HEK293T (cell line): Measurements from ENCODE around the gene LYRM1.

Experiments
- CTCF ChIA-PET: fragments of 350-600 bp; formaldehyde crosslinking; extraction: SDS; loops from one replicate; lab custom pipeline; 2021; ENCODE audit warnings: antibody characterized with exemption, inconsistent platforms; lab: Yijun Ruan, JAX
- POLR2A ChIA-PET: fragments of 350-600 bp; formaldehyde crosslinking; extraction: SDS; loops from one replicate; lab custom pipeline; 2020; ENCODE audit warnings: antibody characterized with exemption, inconsistent platforms; lab: Yijun Ruan, JAX
- DNase-seq: peaks from one replicate; pipeline ENCODE4 v3.0.0; 2012; ENCODE audit warnings: mixed read lengths; ENCODE audit errors: extremely low spot score
- ARNT ChIP-seq: fragments of 450-650 bp; IDR thresholded peaks from 2 replicates; pipeline ENCODE4 v1.6.1; 2017; ENCODE audit warnings: mild to moderate bottlenecking
- BHLHE40 ChIP-seq: fragments of 450-650 bp; IDR thresholded peaks from 2 replicates; pipeline ENCODE4 v1.6.1; 2016; ENCODE audit warnings: mild to moderate bottlenecking, moderate library complexity, borderline replicate concordance
- CTBP1 ChIP-seq: fragments of 450-650 bp; IDR thresholded peaks from 2 replicates; pipeline ENCODE4 v1.6.1; 2016; ENCODE audit warnings: borderline replicate concordance
- ELF4 ChIP-seq: fragments of 450-650 bp; IDR thresholded peaks from 2 replicates; pipeline ENCODE4 v1.6.1; 2017; ENCODE audit warnings: antibody characterized with exemption
- FOXA1 ChIP-seq: fragments of 450-650 bp; IDR thresholded peaks from 2 replicates; pipeline ENCODE4 v1.6.1; 2016; ENCODE audit warnings: mild to moderate bottlenecking
- FOXK2 ChIP-seq: fragments of 450-650 bp; IDR thresholded peaks from 2 replicates; pipeline ENCODE4 v1.6.1; 2016; ENCODE audit warnings: mild to moderate bottlenecking
- FOXM1 ChIP-seq: fragments of 450-650 bp; IDR thresholded peaks from 2 replicates; pipeline ENCODE4 v1.6.1; 2017; ENCODE audit warnings: mild to moderate bottlenecking, borderline replicate concordance
- HDGF ChIP-seq: fragments of 450-650 bp; IDR thresholded peaks from 2 replicates; pipeline ENCODE4 v1.6.1; 2017; ENCODE audit warnings: antibody characterized with exemption, borderline replicate concordance
- L3MBTL2 ChIP-seq: fragments of 450-650 bp; conservative IDR thresholded peaks from 2 replicates; pipeline ENCODE4 v1.6.1; 2016; ENCODE audit warnings: mild to moderate bottlenecking
- LEF1 ChIP-seq: fragments of 450-650 bp; IDR thresholded peaks from 2 replicates; pipeline ENCODE4 v1.6.1; 2017; ENCODE audit warnings: mild to moderate bottlenecking, borderline replicate concordance
- NFRKB ChIP-seq: fragments of 450-650 bp; IDR thresholded peaks from 2 replicates; pipeline ENCODE4 v1.6.1; 2016; ENCODE audit warnings: mild to moderate bottlenecking, moderate library complexity
- PKNOX1 ChIP-seq: fragments of 450-650 bp; IDR thresholded peaks from 2 replicates; pipeline ENCODE4 v1.6.1; 2016
- SP1 ChIP-seq: fragments of 450-650 bp; IDR thresholded peaks from 2 replicates; pipeline ENCODE4 v1.6.1; 2017
- SUZ12 ChIP-seq: fragments of 450-650 bp; IDR thresholded peaks from 2 replicates; pipeline ENCODE4 v1.6.1; 2016; ENCODE audit warnings: mild to moderate bottlenecking
- TARDBP ChIP-seq: fragments of 450-650 bp; IDR thresholded peaks from 2 replicates; pipeline ENCODE4 v1.6.1; 2016
- ZNF384 ChIP-seq: fragments of 450-650 bp; IDR thresholded peaks from 2 replicates; pipeline ENCODE4 v1.6.1; 2016

The LYRM1 gene

GRCh38 chr16:20900299-20901067, at the start of gene LYRM1, which contains the start of gene DCUN1D3:
LYRM1 (plus strand) TSS chr16:20900771; CDS start chr16:20915556, 14,785 bp downstream.
DCUN1D3 (minus strand) TSS chr16:20900358; CDS start chr16:20862538, 37,820 bp downstream.
- TF ChIP-seq TARDBP (no peak), LEF1 (no peak), CTBP1 (no peak), FOXK2 (no peak), SP1 (no peak), L3MBTL2 (no peak), SUZ12 (no peak), ARNT (no peak), ZNF384 (peak; percentile 87), HDGF (no peak), NFRKB (no peak), FOXM1 (no peak), PKNOX1 (no peak), BHLHE40 (peak; percentile 78), FOXA1 (no peak), ELF4 (peak; percentile 63)
- ChIA-PET CTCF (no interaction called here), POLR2A (interaction anchor here (1.0 to 2.0 kb wide), 6 partner anchors 11 to 94 kb away, joined by 3 to 6 read pairs (median 4); no protein-coding TSS in a partner anchor)
- DNase-seq: peak; percentile 96

- POLR2A ChIA-PET: interaction anchor here (1.0 kb wide), 1 partner anchor 44 kb away, joined by 3 read pairs; no protein-coding TSS in a partner anchor
- TF ChIP-seq PKNOX1 (no peak), ZNF384 (no peak), SP1 (no peak), ELF4 (no peak), ARNT (no peak), L3MBTL2 (no peak), SUZ12 (no peak), NFRKB (no peak), FOXM1 (no peak), HDGF (no peak), FOXK2 (no peak), FOXA1 (no peak), CTBP1 (no peak), BHLHE40 (no peak), TARDBP (no peak), LEF1 (no peak)
- CTCF ChIA-PET: interaction anchor here (0.5 to 1.6 kb wide), 4 partner anchors 35 to 545 kb away, joined by 3 to 4 read pairs (median 4); no protein-coding TSS in a partner anchor
- no peak for DNase-seq
Observed at GRCh38 chr16:20850981-20851380, 49.6 kb upstream of the LYRM1 start.

GRCh38 chr16:20851601-20852000, 49.0 kb upstream of the LYRM1 start:
- ChIA-PET POLR2A (no interaction called here), CTCF (no interaction called here)
- no peak for DNase-seq
- no peak for TF ChIP-seq ARNT
- TF ChIP-seq BHLHE40: no peak
- no peak for TF ChIP-seq L3MBTL2
- TF ChIP-seq NFRKB: no peak
- no peak for TF ChIP-seq ZNF384
- no peak for TF ChIP-seq ELF4
- TF ChIP-seq CTBP1: no peak
- no peak for TF ChIP-seq SP1

GRCh38 chr16:20853143-20853542, 47.4 kb upstream of the LYRM1 start:
- TF ChIP-seq LEF1: no peak
- CTCF ChIA-PET: no interaction called here
- POLR2A ChIA-PET: interaction anchor here (1.1 kb wide), 1 partner anchor 47 kb away, joined by 4 read pairs; the partner anchor contains the start of genes DCUN1D3 and LYRM1
- no peak for DNase-seq

GRCh38 chr16:20853981-20854620, 46.5 kb upstream of the LYRM1 start:
- ChIA-PET POLR2A (interaction anchor here (1.1 kb wide), 1 partner anchor 46 kb away, joined by 4 read pairs; the partner anchor contains the start of genes DCUN1D3 and LYRM1), CTCF (no interaction called here)
- no peak for DNase-seq
- TF ChIP-seq SP1 (no peak), L3MBTL2 (no peak), SUZ12 (no peak), ZNF384 (no peak), FOXA1 (no peak), FOXM1 (no peak), BHLHE40 (no peak), NFRKB (no peak)

GRCh38 chr16:20854963-20855362, 45.6 kb upstream of the LYRM1 start:
- POLR2A ChIA-PET: no interaction called here
- DNase-seq: no peak
- TF ChIP-seq L3MBTL2 (no peak), BHLHE40 (no peak), NFRKB (no peak), ZNF384 (no peak), HDGF (no peak), FOXK2 (no peak)
- CTCF ChIA-PET: interaction anchor here (0.6 kb wide), 1 partner anchor 276 kb away, joined by 4 read pairs; no protein-coding TSS in a partner anchor
